ENCODE results near the gene NUDCD3.

- TF ChIP-seq ELF4 (IDR thresholded peaks at IDR 0.05), result no peak
- no peak for TF ChIP-seq LEF1 (IDR thresholded peaks at IDR 0.05; ENCODE audit: borderline replicate concordance)
- no peak for TF ChIP-seq FOXA1 (IDR thresholded peaks at IDR 0.05)
- TF ChIP-seq SP1 (IDR thresholded peaks at IDR 0.05), result no peak
- TF ChIP-seq PKNOX1 (IDR thresholded peaks at IDR 0.05), result no peak
Measured at GRCh38 chr7:44408596-44408995, 81.9 kb downstream of the NUDCD3 start.

Data from HEK293T (cell line).